H9 (cell line): ENCODE measurements around the gene SNED1. TPM values are rescaled to one million over a fixed set of nuclear protein-coding genes. Genes with fewer than 3 reads are reported as not detected.
A peak's percentile ranks its signal among the peaks of the same experiment; 100 is the strongest.

ENCODE experiments used
- DNase-seq: peaks from one replicate; pipeline ENCODE4 v3.0.0-alpha.2; 2017
- H2AFZ ChIP-seq: one replicate; pipeline ENCODE4 v1.6.1; 2013; ENCODE audit warnings: mild to moderate bottlenecking, low read length, control low read depth, moderate library complexity
- H2AK5ac ChIP-seq: 2 replicates; pipeline ENCODE4 v1.6.1; 2013; ENCODE audit warnings: low read length, control low read depth, mixed read lengths; ENCODE audit not compliant: insufficient read length
- H2BK120ac ChIP-seq: one replicate; pipeline ENCODE4 v1.6.1; 2013; ENCODE audit warnings: low read depth, mild to moderate bottlenecking, low read length, control low read depth, inconsistent platforms; ENCODE audit not compliant: poor library complexity, severe bottlenecking
- H2BK12ac ChIP-seq: 2 replicates; pipeline ENCODE4 v1.6.1; 2013; ENCODE audit warnings: low read length, control low read depth, mixed read lengths, low read depth; ENCODE audit not compliant: insufficient read length
- H2BK15ac ChIP-seq: 2 replicates; pipeline ENCODE4 v1.6.1; 2013; ENCODE audit warnings: low read depth, low read length, control low read depth
- H2BK20ac ChIP-seq: one replicate; pipeline ENCODE4 v1.6.1; 2013; ENCODE audit warnings: low read depth, mild to moderate bottlenecking, low read length, control low read depth, inconsistent platforms; ENCODE audit not compliant: poor library complexity, severe bottlenecking
- H2BK5ac ChIP-seq: 2 replicates; pipeline ENCODE4 v1.6.1; 2013; ENCODE audit warnings: low read length, control low read depth, mixed read lengths; ENCODE audit not compliant: insufficient read length
- H3K14ac ChIP-seq: 2 replicates; pipeline ENCODE4 v1.6.1; 2013; ENCODE audit warnings: low read length, control low read depth; ENCODE audit not compliant: insufficient read depth
- H3K18ac ChIP-seq: 2 replicates; pipeline ENCODE4 v1.6.1; 2013; ENCODE audit warnings: low read depth, mild to moderate bottlenecking, mixed read lengths, low read length, control low read depth; ENCODE audit not compliant: insufficient read length
- H3K23ac ChIP-seq: 2 replicates; pipeline ENCODE4 v1.6.1; 2013; ENCODE audit warnings: low read length, control low read depth, mixed read lengths, low read depth; ENCODE audit not compliant: insufficient read length
- H3K23me2 ChIP-seq: 2 replicates; pipeline ENCODE4 v1.6.1; 2013; ENCODE audit warnings: low read depth, mild to moderate bottlenecking, mixed read lengths, low read length, control low read depth; ENCODE audit not compliant: insufficient read length, poor library complexity, severe bottlenecking
- H3K27ac ChIP-seq: 2 replicates; pipeline ENCODE4 v1.5.1; 2013; ENCODE audit warnings: low read length, control low read depth, mixed read lengths, low read depth; ENCODE audit not compliant: insufficient read length
- H3K27me3 ChIP-seq: 2 replicates; pipeline ENCODE4 v1.6.1; 2013; ENCODE audit warnings: low read length, control low read depth, inconsistent platforms; ENCODE audit not compliant: insufficient read depth
- H3K4ac ChIP-seq: 2 replicates; pipeline ENCODE4 v1.6.1; 2013; ENCODE audit warnings: low read depth, mild to moderate bottlenecking, control low read depth, inconsistent platforms, low read length, moderate library complexity
- H3K4me1 ChIP-seq: 2 replicates; pipeline ENCODE4 v1.6.1; 2013; ENCODE audit warnings: low read length, control low read depth, inconsistent platforms; ENCODE audit not compliant: insufficient read depth
- H3K4me2 ChIP-seq: 2 replicates; pipeline ENCODE4 v1.6.1; 2013; ENCODE audit warnings: low read length, control low read depth, mixed read lengths; ENCODE audit not compliant: insufficient read length, insufficient read depth
- H3K56ac ChIP-seq: 2 replicates; pipeline ENCODE4 v1.6.1; 2013; ENCODE audit warnings: low read depth, mild to moderate bottlenecking, mixed read lengths, low read length, control low read depth; ENCODE audit not compliant: insufficient read length
- H3K79me1 ChIP-seq: 2 replicates; pipeline ENCODE4 v1.6.1; 2013; ENCODE audit warnings: low read depth, mild to moderate bottlenecking, moderate library complexity, low read length, control low read depth, inconsistent platforms; ENCODE audit not compliant: insufficient read depth, poor library complexity, severe bottlenecking
- H3K79me2 ChIP-seq: 2 replicates; pipeline ENCODE4 v1.6.1; 2013; ENCODE audit warnings: low read length, control low read depth, inconsistent platforms; ENCODE audit not compliant: insufficient read depth
- H3K9ac ChIP-seq: 2 replicates; pipeline ENCODE4 v1.6.1; 2013; ENCODE audit warnings: low read length, control low read depth, mixed read lengths; ENCODE audit not compliant: insufficient read length; ENCODE audit errors: extremely low read depth
- H3K9me3 ChIP-seq: one replicate; pipeline ENCODE4 v1.6.1; 2013; ENCODE audit warnings: low read depth, low read length, inconsistent platforms; ENCODE audit not compliant: control insufficient read depth
- H3T11ph ChIP-seq: one replicate; pipeline ENCODE4 v1.6.1; 2013; ENCODE audit warnings: mild to moderate bottlenecking, low read length, control low read depth, inconsistent platforms
- H4K20me1 ChIP-seq: one replicate; pipeline ENCODE4 v1.6.1; 2013; ENCODE audit not compliant: control insufficient read depth, insufficient read length, insufficient read depth
- H4K5ac ChIP-seq: 2 replicates; pipeline ENCODE4 v1.6.1; 2013; ENCODE audit warnings: low read depth, mild to moderate bottlenecking, mixed read lengths, low read length, control low read depth; ENCODE audit not compliant: insufficient read length
- H4K8ac ChIP-seq: replicated peaks from 2 replicates; pipeline ENCODE4 v1.6.1; 2013; ENCODE audit warnings: low read length, control low read depth, mixed read lengths, low read depth; ENCODE audit not compliant: insufficient read length
- H4K91ac ChIP-seq: 2 replicates; pipeline ENCODE4 v1.6.1; 2013; ENCODE audit warnings: low read depth, mild to moderate bottlenecking, moderate library complexity, mixed read lengths, low read length, control low read depth; ENCODE audit not compliant: insufficient read length
- H3K27ac Mint-ChIP-seq, 3 experiments: 2 replicates in 2 of 3; 3 replicates in 1 of 3; pipeline ENCODE4 v1.8.0; 2020 to 2021; ENCODE audit warnings: mixed read lengths in 3 of 3, mild to moderate bottlenecking in 1 of 3, moderate library complexity in 1 of 3
- H3K27me3 Mint-ChIP-seq: 2 replicates; pipeline ENCODE4 v1.8.0; 2021; ENCODE audit warnings: low read depth, mild to moderate bottlenecking, moderate library complexity, mixed read lengths
- H3K36me3 Mint-ChIP-seq, 3 experiments: 2 replicates in 2 of 3; 3 replicates in 1 of 3; pipeline ENCODE4 v1.8.0; 2020 to 2021; ENCODE audit warnings: low read depth in 3 of 3, mixed read lengths in 3 of 3; ENCODE audit not compliant: insufficient read depth in 1 of 3
- H3K4me1 Mint-ChIP-seq, 2 experiments: 2 replicates each; pipeline ENCODE4 v1.8.0; 2020; ENCODE audit warnings: mixed read lengths in 2 of 2
- H3K4me3 Mint-ChIP-seq, 2 experiments: 2 replicates in 1 of 2; 3 replicates in 1 of 2; pipeline ENCODE4 v1.8.0; 2020 to 2021; ENCODE audit warnings: mild to moderate bottlenecking in 2 of 2, mixed read lengths in 2 of 2, moderate library complexity in 1 of 2
- H3K9me3 Mint-ChIP-seq, 2 experiments: 2 replicates in 1 of 2; 3 replicates in 1 of 2; pipeline ENCODE4 v1.8.0; 2020; ENCODE audit warnings: mild to moderate bottlenecking in 2 of 2, mixed read lengths in 2 of 2, moderate library complexity in 1 of 2
- WGBS: extraction: QIAGEN DNeasy Blood & Tissue Kit; methylation state at CpG from one replicate; pipeline ENCODE4 v1.1.7; 2013; ENCODE audit warnings: missing lambda C conversion rate, low lambda C conversion rate, mixed read lengths; ENCODE audit not compliant: insufficient read length; ENCODE audit errors: extremely low coverage; 5-methylcytosine and 5-hydroxymethylcytosine counted together
- total RNA-seq: library from RNA; stranded (reverse); gene quantifications from 2 replicates; pipeline ENCODE4 v1.2.1, GENCODE V29; 2021
- TF ChIP-seq, protein P1 (sequence below): fragments of 200-600 bp; sonication (generic); conservative IDR thresholded peaks from 3 replicates; pipeline ENCODE4 v1.8.0; 2021; ENCODE audit warnings: antibody characterized with exemption, mild to moderate bottlenecking

Gene SNED1
- total RNA-seq, 1 experiment from 2014 or later = 2.5 TPM

- Histone ChIP-seq H3K27me3 (no peaks in the 10 kb centered on the region), H3K27ac (no peak overlapping the region), H4K91ac (no peak overlapping the region), H3K79me2 (no peaks in the 10 kb centered on the region), H2AK5ac (no peak overlapping the region), H3K14ac (no peak overlapping the region), H2AFZ (no peak overlapping the region), H3K4ac (no peak overlapping the region), H3K79me1 (no peaks in the 10 kb centered on the region), H2BK12ac (no peak overlapping the region), H3K9me3 (no peaks in the 10 kb centered on the region), H2BK15ac (no peak overlapping the region), H3K18ac (no peak overlapping the region), H2BK120ac (no peak overlapping the region), H4K8ac (no peak overlapping the region), H3T11ph (no peak overlapping the region), H3K23me2 (no peaks in the 10 kb centered on the region), H3K56ac (no peak overlapping the region), H2BK5ac (no peak overlapping the region), H4K5ac (no peak overlapping the region), H3K23ac (no peak overlapping the region), H4K20me1 (no peaks in the 10 kb centered on the region), H2BK20ac (no peak overlapping the region), H3K4me2 (no peak overlapping the region), H3K4me1 (no peaks in the 10 kb centered on the region), H3K9ac (no peak overlapping the region)
- WGBS = no CpG with 5 or more reads among the region's 14 CpGs
- TF ChIP-seq, protein P1, sequence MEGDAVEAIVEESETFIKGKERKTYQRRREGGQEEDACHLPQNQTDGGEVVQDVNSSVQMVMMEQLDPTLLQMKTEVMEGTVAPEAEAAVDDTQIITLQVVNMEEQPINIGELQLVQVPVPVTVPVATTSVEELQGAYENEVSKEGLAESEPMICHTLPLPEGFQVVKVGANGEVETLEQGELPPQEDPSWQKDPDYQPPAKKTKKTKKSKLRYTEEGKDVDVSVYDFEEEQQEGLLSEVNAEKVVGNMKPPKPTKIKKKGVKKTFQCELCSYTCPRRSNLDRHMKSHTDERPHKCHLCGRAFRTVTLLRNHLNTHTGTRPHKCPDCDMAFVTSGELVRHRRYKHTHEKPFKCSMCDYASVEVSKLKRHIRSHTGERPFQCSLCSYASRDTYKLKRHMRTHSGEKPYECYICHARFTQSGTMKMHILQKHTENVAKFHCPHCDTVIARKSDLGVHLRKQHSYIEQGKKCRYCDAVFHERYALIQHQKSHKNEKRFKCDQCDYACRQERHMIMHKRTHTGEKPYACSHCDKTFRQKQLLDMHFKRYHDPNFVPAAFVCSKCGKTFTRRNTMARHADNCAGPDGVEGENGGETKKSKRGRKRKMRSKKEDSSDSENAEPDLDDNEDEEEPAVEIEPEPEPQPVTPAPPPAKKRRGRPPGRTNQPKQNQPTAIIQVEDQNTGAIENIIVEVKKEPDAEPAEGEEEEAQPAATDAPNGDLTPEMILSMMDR = no peak
- H3K36me3 Mint-ChIP-seq = peaks cover 10 to 58% (median 50%) of the 10 kb centered on the region in 3 experiments; a peak in 6 of 7 replicates
- H3K4me3 Mint-ChIP-seq = no peak overlapping the region; a peak in 1 of 5 replicates
- no peak for DNase-seq
- peak overlapping the region in 2 of 3 experiments; percentile 35 to 66; a peak in 3 of 7 replicates for H3K27ac Mint-ChIP-seq
- no peaks in the 10 kb centered on the region for H3K27me3 Mint-ChIP-seq
- no peaks in the 10 kb centered on the region for H3K4me1 Mint-ChIP-seq
- no peaks in the 10 kb centered on the region for H3K9me3 Mint-ChIP-seq
These were observed 142.9 kb downstream of the SNED1 start for GRCh38 chr2:241141214-241141770.
